NCI-H2029 treated with DMSO at 0.1 percent for 48 hours (cell line): ENCODE measurements around the gene RAMP1.

ENCODE experiments used
- DNase-seq: peaks from one replicate; lab custom pipeline; 2025; lab: John Stamatoyannopoulos, UW

RAMP1 gene

GRCh38 chr2:237876951-237877491 is 17.6 kb downstream of the RAMP1 start:
- DNase-seq = no peak

DNA sequence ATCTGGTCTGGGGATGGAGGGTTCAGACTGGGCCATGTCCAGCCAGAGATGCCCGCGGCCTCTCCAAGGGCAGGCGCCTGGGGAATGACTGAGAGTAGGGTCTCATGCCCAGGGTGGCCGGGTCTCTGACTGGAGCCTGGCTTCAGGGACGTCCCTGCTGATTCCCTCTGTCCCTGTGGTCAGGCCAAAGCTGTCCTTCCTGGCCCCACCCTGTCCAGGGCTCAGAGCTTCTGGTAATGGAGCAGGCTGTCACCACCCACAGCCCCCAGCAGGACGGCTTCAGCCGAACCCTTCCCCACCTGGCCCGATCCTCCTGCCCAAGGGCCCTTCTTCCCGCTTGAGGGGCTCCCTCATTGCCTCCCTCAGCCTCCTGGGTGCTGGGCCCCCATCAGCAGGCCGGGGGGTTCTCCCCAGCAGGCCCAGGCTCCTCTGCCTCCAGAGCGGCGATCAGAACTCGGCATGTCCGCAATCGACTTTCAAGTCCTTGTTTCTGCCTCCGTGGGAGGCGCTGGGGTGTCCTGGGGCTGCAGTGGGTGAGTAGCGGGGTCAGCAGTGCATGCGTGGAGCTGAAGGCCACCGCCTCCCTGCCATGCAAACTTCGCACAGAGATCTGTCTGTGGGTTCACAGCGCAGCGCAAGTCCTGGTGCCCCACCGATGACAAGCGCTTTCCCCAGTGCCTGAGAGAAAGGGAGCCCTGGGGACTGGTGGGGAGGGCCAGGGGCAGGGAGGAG is 18.3 kb downstream of the RAMP1 start:
- no peak for DNase-seq

- DNase-seq = no peak
These were observed 19.1 kb downstream of the RAMP1 start for GRCh38 chr2:237878321-237879057.

DNA sequence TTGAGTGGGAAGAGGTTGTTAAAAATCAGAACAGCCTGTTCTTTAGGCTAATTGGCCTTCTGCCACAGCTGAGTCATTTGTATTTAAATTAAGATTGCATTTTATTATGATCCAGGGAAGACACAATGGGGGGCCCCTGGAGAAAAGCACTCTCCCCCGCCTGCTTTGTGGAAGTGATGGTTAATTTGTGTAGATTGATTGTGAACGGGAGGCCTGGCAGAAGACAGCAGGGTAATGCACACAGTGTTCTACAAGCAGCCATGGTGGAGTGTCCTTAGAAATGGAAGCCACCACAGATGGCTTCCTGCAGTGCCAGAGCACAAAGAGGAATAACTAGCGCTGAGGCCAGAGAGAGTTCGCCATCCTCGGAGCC is 19.6 kb downstream of the RAMP1 start:
- no peak for DNase-seq

DNA sequence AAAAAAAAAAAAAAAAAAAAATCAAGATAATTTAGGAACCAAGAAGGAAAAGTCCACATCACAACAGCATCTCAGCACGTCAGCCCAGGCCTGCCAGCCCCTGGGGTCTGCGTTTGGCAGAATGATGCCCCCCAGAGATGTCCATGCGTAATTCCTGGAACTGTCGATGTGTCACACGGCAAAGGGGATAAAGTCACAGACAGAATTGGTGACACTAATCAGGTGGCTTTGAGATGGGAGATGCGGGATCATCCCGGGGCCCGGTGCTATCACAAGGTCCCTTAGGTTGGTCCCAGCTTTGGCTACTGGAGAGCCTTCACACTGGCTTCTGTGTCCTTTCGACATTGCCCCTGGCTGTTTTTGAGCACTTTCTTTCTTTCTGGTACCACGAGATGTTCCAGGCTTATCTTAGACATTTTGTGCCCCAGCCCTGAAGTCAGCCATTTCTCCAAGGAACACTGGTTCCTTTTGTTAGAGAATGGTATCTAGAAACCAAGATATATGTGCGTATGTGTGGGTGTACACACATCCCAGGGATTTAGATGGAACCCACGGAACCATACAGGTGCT is 20.7 kb downstream of the RAMP1 start:
- no peak for DNase-seq

GRCh38 chr2:237882510-237883481 is 23.4 kb downstream of the RAMP1 start:
- DNase-seq = no peak

DNA sequence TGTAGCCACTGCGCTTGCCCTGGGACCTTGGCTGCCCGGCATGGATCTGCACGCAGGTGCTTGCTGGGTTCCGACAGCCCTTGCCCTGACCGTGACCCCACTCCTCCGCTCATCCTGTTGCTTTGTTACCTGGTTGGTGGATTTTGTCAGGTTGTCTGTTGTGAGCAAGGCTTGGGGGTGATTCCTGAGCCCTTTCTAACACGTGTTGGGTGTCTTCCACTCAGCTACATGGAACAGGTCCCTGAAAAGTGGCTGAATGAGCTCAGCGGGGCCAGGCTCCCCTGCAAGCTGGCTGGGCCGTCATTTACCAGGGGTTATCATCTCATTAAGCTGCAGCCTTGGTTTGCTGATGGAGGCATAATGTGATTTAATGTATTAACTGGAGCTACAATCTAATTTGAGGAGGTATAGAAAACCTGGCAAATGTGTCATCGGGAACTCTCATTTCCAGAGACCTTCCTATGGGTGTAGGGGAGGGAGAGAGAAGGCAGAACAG is 24.6 kb downstream of the RAMP1 start:
- no peak for DNase-seq

GRCh38 chr2:237884681-237885080 is 25.3 kb downstream of the RAMP1 start:
- DNase-seq = no peak

DNA sequence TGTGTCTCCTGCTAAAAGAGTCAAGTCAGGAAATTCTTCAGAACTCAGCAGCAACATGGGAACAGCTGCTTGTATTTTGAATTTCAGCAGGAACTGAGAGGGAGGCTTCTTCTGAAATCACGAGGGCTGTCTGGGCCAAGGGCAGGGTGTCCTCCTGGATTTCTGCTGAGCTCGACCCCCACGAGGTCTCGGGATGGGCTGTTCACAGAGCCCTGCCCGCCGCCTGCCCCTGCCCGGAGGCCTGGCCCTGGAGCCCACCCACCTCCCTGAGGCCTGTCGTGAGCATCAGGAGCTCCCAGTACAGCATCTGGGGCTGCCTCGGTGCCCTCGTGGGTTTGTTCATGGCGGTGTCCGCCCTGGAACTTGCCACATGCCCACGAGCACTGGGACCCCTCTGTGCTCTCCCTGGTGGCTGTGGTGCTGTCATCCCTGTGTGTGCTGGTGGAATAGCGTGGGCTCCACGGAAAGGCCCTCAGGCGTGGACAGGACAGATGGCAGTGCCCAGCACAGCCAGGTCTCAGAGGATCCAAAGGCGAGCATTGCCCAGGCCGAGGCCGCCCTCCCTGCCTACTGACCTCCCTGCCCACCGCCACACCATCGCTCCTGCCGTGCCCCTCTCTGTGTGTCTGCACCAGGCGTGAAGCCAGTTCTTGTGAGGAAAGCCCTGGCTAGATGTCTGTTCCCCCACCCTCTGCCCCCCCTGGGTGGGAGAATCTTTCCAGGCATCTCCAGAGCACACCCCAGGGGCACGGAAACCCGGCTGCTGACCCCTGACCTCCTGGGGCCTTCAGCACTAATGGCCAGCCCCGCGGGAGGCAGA is 25.9 kb downstream of the RAMP1 start:
- DNase-seq = no peak

DNA sequence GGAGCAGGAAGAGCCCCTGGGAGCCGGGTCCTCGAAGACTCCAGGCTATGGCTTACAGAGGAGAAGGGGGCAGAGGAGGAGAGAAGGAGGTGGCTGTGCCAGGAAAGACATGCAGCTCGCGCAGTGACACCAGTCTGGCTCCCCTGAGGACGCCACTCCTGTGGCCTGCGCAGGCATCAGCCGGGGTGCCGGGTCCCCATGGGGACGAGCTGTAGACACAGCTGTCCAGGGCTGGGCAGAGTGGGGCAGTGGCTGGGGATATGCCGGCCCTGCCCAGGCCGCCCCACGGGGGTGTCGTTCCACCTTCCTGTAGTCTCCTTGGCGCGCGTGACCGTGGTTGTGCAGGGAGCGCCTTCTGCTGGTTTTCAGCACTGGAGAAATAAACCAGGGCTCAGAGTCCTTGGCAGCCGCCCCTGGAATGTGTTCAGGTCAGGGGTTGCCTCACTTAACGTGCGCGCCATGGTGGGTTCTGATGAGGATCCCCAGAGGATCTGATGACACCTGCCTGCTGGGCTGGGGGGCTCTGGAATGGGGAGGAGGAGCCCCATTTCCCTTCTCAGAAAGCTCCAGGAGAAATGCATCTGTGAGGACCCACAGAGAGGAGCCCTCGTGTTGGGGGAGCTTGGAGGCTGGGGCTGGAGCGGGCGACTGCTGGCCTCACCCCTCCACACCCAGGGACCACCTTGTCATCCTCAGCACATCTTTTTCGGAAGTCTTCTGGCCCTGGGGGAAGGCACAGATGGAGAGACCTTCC is 26.7 kb downstream of the RAMP1 start:
- DNase-seq = no peak

DNA sequence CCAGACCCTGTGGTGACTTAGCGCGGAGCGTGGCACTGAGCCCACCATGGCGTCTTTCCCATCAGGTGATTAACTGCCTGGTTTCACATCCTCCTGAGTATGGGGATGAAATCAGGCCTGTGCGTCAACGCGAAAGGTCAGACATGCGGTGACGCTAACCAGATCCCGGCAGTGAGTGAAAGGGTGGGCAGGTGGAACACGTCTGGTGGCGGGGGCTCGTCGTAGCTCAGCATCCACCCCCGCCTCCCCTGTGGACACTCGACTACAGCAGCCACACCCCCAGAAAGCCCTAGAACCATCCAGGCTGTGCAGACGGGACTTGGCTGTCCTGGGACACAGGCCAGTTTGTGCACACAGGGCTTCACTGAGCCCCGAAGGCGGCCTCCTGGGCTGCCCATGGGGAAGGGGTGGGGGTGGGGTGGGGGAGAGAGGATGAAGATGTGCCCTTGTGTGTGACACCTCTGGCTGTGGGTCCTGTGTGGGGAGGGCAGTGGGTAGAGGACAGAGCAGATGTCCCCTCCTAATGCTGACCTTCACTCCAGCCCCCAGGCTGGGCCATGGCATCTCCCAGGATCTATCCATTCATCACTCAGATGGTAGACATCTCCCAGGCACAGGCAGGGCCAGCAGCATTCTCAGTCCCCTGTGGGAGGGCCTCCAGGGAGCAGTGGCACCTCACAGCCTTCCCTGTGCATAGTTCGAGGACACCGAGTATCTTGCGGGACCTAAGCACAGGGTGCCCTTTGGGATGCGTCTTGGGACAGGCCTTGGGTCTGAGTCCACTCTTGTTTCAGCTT is 27.5 kb downstream of the RAMP1 start:
- DNase-seq = no peak

DNA sequence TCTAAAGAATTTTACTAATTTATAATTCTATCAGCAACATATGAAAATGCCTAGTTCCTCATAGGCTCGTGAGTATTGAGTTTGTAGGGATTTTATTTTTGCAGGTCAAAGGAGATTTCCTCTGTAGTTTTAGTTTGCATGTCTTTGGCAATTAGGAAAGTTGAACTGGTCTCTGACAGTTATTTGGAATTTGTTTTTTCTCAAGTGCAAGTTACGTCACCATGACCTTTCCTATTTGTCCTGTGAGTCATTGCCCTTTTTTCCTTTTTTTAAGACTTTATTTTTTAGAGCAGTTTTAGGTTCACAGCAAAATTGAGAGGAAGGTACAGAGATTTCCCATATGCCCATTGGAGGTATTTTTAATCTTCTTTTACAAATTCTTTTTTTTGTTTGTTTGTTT is 29.0 kb downstream of the RAMP1 start:
- DNase-seq = no peak

DNA sequence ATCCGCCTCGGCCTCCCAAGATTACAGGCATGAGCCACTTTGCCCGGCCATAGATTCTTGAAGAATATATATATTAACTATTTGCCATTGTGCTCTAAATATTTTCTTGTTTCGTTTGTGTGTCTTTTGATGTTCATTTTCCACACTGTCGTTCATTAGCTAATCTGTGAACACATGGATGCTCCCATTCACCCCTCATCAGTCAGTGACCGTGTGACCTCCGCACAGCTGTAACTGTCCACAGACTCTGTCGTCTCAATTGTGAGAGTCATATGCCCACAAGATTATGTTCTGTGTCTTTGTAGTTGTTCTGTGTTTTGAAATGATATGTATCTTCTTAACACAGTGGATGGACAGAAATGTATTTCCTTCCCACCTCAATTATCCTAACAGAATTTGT is 29.6 kb downstream of the RAMP1 start:
- DNase-seq = no peak

DNA sequence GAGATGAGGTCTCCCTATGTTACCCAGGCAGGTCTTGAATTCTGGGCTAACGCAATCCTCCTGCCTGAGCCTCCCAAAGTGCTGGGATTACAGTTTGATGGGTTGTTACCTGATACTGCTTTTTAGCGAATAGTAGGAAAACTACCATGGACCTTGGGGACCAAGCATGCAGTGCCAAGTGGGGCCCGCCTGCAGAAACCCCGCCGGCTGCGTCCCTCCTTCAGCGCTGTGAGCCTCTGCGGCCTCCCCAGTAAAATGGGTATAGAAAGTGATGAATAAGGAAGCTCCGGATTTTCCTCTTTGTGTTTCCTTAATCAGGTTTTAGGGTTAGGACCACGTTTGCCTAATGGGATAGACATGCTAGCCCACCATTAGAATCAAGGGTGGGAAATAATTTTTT is 30.4 kb downstream of the RAMP1 start:
- DNase-seq = no peak

DNA sequence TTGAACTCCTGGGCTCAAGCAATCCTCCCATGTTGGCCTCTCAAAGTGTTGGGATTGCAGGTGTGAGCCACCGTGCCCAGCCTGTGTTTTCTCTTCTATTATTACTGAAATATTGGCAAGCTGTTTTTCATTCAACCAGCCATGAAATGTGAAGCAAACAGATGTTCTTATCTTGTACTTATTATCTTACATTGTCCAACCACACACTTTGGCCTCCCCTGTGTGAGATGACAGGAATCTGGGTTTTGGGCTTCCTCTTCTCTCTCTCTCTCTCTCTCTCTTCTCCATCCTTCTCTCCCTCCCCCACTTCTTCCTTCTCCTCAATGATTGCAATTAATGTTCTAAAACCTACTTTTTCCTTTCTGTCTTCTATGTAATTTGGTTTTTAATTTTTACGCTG is 33.1 kb downstream of the RAMP1 start:
- DNase-seq = no peak

DNA sequence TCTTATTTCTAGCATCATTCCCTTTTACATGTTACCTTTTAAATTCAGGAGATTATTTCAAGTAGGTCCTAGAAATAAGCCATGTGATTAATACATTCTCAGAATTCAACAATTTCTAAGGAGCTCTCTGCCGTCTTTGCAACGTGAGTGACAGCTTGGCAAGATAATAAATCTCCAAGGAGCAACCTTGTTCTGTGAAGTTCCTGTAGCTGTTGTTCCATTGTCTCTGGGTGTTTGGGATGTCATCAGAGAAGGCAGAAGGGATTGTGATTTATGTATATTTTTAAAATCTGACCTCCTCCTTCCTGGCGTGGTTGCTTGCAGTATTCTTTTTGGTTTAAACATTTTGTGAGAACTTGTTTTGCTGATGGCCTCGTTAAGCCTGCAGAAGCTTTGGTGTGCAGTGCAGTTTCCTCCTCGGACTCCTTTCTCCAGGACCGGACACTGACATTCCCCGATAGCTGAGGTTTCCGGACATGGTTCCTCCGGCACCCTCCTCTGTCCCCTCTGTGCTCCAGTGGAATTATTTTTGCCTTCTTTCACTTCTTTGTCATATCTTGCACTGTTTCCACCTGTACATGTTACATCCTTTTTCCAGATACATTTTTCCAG is 33.7 kb downstream of the RAMP1 start:
- DNase-seq = no peak

- no peak for DNase-seq
These were observed 35.1 kb downstream of the RAMP1 start for GRCh38 chr2:237894396-237894979.

DNA sequence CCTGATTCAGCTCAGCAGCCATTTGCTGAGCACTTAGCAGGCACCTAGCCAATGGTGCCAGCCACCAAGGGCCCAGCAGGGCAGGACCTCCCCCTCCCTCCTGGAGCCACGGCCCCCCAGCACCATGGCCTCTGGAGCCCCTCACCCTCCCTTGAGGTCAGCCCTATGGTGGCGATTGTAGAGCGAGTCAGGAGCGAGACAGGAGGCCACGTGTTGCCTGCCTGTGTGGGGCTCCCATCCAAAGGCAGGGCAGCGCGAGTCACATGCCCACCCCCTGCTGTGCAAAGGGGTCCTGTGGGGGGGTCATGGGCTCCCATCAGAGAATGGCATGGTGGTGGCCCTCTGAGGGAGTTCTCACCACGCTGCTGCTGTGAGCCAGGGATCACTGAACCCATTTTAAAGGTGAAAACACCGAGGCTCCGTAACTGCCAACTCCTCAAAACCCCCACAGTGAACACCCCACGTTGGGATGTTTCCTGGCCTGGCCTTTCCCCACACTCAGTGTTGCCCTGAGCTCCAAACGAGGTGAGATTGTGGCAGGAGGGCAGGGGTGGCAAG is 35.6 kb downstream of the RAMP1 start:
- DNase-seq = no peak
